Erythroblast (primary cell): ENCODE measurements around the gene SERHL2.

Source experiments
- GATA1 ChIP-seq: IDR thresholded peaks from 2 replicates; pipeline ENCODE4 v1.6.1; 2011; ENCODE audit warnings: low read depth, mild to moderate bottlenecking, control low read depth, low read length, moderate library complexity
- POLR2A ChIP-seq: IDR thresholded peaks from 2 replicates; pipeline ENCODE4 v1.6.1; 2011; ENCODE audit warnings: mild to moderate bottlenecking, low read length

DNA sequence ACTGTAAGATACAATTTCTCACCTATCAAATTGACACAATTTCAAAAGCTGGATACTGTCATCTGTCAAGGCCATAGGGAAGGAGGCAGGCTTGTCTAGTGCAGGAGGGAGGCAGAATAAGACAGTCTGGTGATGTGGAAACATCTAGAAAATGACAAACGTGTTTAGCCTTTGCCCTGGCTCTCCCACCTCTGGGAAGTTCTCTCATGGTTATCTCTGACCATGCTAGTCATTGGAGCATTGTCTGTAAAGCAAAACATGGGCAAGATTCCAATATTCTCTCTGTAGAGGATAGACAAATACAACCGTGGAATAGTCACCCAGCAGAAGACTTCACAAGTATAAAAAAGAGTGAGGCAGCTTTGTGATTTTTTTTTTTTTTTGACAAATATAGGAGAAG is 9.1 kb upstream of the SERHL2 start:
- no peak for TF ChIP-seq POLR2A
- TF ChIP-seq GATA1, result no peak
